H9 (cell line): ENCODE results near the gene ZNF644. TPM values are rescaled to one million over a fixed set of nuclear protein-coding genes. Genes with fewer than 3 reads are reported as not detected.

Source experiments
- DNase-seq: peaks from one replicate; pipeline ENCODE4 v3.0.0-alpha.2; 2017
- H2AFZ ChIP-seq: one replicate; pipeline ENCODE4 v1.6.1; 2013; ENCODE audit warnings: mild to moderate bottlenecking, low read length, control low read depth, moderate library complexity
- H2AK5ac ChIP-seq: 2 replicates; pipeline ENCODE4 v1.6.1; 2013; ENCODE audit warnings: low read length, control low read depth, mixed read lengths; ENCODE audit not compliant: insufficient read length
- H2BK120ac ChIP-seq: one replicate; pipeline ENCODE4 v1.6.1; 2013; ENCODE audit warnings: low read depth, mild to moderate bottlenecking, low read length, control low read depth, inconsistent platforms; ENCODE audit not compliant: poor library complexity, severe bottlenecking
- H2BK12ac ChIP-seq: 2 replicates; pipeline ENCODE4 v1.6.1; 2013; ENCODE audit warnings: low read length, control low read depth, mixed read lengths, low read depth; ENCODE audit not compliant: insufficient read length
- H2BK15ac ChIP-seq: 2 replicates; pipeline ENCODE4 v1.6.1; 2013; ENCODE audit warnings: low read depth, low read length, control low read depth
- H2BK20ac ChIP-seq: one replicate; pipeline ENCODE4 v1.6.1; 2013; ENCODE audit warnings: low read depth, mild to moderate bottlenecking, low read length, control low read depth, inconsistent platforms; ENCODE audit not compliant: poor library complexity, severe bottlenecking
- H2BK5ac ChIP-seq: 2 replicates; pipeline ENCODE4 v1.6.1; 2013; ENCODE audit warnings: low read length, control low read depth, mixed read lengths; ENCODE audit not compliant: insufficient read length
- H3K14ac ChIP-seq: 2 replicates; pipeline ENCODE4 v1.6.1; 2013; ENCODE audit warnings: low read length, control low read depth; ENCODE audit not compliant: insufficient read depth
- H3K18ac ChIP-seq: 2 replicates; pipeline ENCODE4 v1.6.1; 2013; ENCODE audit warnings: low read depth, mild to moderate bottlenecking, mixed read lengths, low read length, control low read depth; ENCODE audit not compliant: insufficient read length
- H3K23ac ChIP-seq: 2 replicates; pipeline ENCODE4 v1.6.1; 2013; ENCODE audit warnings: low read length, control low read depth, mixed read lengths, low read depth; ENCODE audit not compliant: insufficient read length
- H3K23me2 ChIP-seq: 2 replicates; pipeline ENCODE4 v1.6.1; 2013; ENCODE audit warnings: low read depth, mild to moderate bottlenecking, mixed read lengths, low read length, control low read depth; ENCODE audit not compliant: insufficient read length, poor library complexity, severe bottlenecking
- H3K27ac ChIP-seq: 2 replicates; pipeline ENCODE4 v1.5.1; 2013; ENCODE audit warnings: low read length, control low read depth, mixed read lengths, low read depth; ENCODE audit not compliant: insufficient read length
- H3K27me3 ChIP-seq: 2 replicates; pipeline ENCODE4 v1.6.1; 2013; ENCODE audit warnings: low read length, control low read depth, inconsistent platforms; ENCODE audit not compliant: insufficient read depth
- H3K4ac ChIP-seq: 2 replicates; pipeline ENCODE4 v1.6.1; 2013; ENCODE audit warnings: low read depth, mild to moderate bottlenecking, control low read depth, inconsistent platforms, low read length, moderate library complexity
- H3K4me1 ChIP-seq: 2 replicates; pipeline ENCODE4 v1.6.1; 2013; ENCODE audit warnings: low read length, control low read depth, inconsistent platforms; ENCODE audit not compliant: insufficient read depth
- H3K4me2 ChIP-seq: 2 replicates; pipeline ENCODE4 v1.6.1; 2013; ENCODE audit warnings: low read length, control low read depth, mixed read lengths; ENCODE audit not compliant: insufficient read length, insufficient read depth
- H3K56ac ChIP-seq: 2 replicates; pipeline ENCODE4 v1.6.1; 2013; ENCODE audit warnings: low read depth, mild to moderate bottlenecking, mixed read lengths, low read length, control low read depth; ENCODE audit not compliant: insufficient read length
- H3K79me1 ChIP-seq: 2 replicates; pipeline ENCODE4 v1.6.1; 2013; ENCODE audit warnings: low read depth, mild to moderate bottlenecking, moderate library complexity, low read length, control low read depth, inconsistent platforms; ENCODE audit not compliant: insufficient read depth, poor library complexity, severe bottlenecking
- H3K79me2 ChIP-seq: 2 replicates; pipeline ENCODE4 v1.6.1; 2013; ENCODE audit warnings: low read length, control low read depth, inconsistent platforms; ENCODE audit not compliant: insufficient read depth
- H3K9ac ChIP-seq: 2 replicates; pipeline ENCODE4 v1.6.1; 2013; ENCODE audit warnings: low read length, control low read depth, mixed read lengths; ENCODE audit not compliant: insufficient read length; ENCODE audit errors: extremely low read depth
- H3K9me3 ChIP-seq: one replicate; pipeline ENCODE4 v1.6.1; 2013; ENCODE audit warnings: low read depth, low read length, inconsistent platforms; ENCODE audit not compliant: control insufficient read depth
- H3T11ph ChIP-seq: one replicate; pipeline ENCODE4 v1.6.1; 2013; ENCODE audit warnings: mild to moderate bottlenecking, low read length, control low read depth, inconsistent platforms
- H4K20me1 ChIP-seq: one replicate; pipeline ENCODE4 v1.6.1; 2013; ENCODE audit not compliant: control insufficient read depth, insufficient read length, insufficient read depth
- H4K5ac ChIP-seq: 2 replicates; pipeline ENCODE4 v1.6.1; 2013; ENCODE audit warnings: low read depth, mild to moderate bottlenecking, mixed read lengths, low read length, control low read depth; ENCODE audit not compliant: insufficient read length
- H4K8ac ChIP-seq: replicated peaks from 2 replicates; pipeline ENCODE4 v1.6.1; 2013; ENCODE audit warnings: low read length, control low read depth, mixed read lengths, low read depth; ENCODE audit not compliant: insufficient read length
- H4K91ac ChIP-seq: 2 replicates; pipeline ENCODE4 v1.6.1; 2013; ENCODE audit warnings: low read depth, mild to moderate bottlenecking, moderate library complexity, mixed read lengths, low read length, control low read depth; ENCODE audit not compliant: insufficient read length
- H3K27ac Mint-ChIP-seq, 3 experiments: 2 replicates in 2 of 3; 3 replicates in 1 of 3; pipeline ENCODE4 v1.8.0; 2020 to 2021; ENCODE audit warnings: mixed read lengths in 3 of 3, mild to moderate bottlenecking in 1 of 3, moderate library complexity in 1 of 3
- H3K27me3 Mint-ChIP-seq: 2 replicates; pipeline ENCODE4 v1.8.0; 2021; ENCODE audit warnings: low read depth, mild to moderate bottlenecking, moderate library complexity, mixed read lengths
- H3K36me3 Mint-ChIP-seq, 3 experiments: 2 replicates in 2 of 3; 3 replicates in 1 of 3; pipeline ENCODE4 v1.8.0; 2020 to 2021; ENCODE audit warnings: low read depth in 3 of 3, mixed read lengths in 3 of 3; ENCODE audit not compliant: insufficient read depth in 1 of 3
- H3K4me1 Mint-ChIP-seq, 2 experiments: 2 replicates each; pipeline ENCODE4 v1.8.0; 2020; ENCODE audit warnings: mixed read lengths in 2 of 2
- H3K4me3 Mint-ChIP-seq, 2 experiments: 2 replicates in 1 of 2; 3 replicates in 1 of 2; pipeline ENCODE4 v1.8.0; 2020 to 2021; ENCODE audit warnings: mild to moderate bottlenecking in 2 of 2, mixed read lengths in 2 of 2, moderate library complexity in 1 of 2
- H3K9me3 Mint-ChIP-seq, 2 experiments: 2 replicates in 1 of 2; 3 replicates in 1 of 2; pipeline ENCODE4 v1.8.0; 2020; ENCODE audit warnings: mild to moderate bottlenecking in 2 of 2, mixed read lengths in 2 of 2, moderate library complexity in 1 of 2
- WGBS: extraction: QIAGEN DNeasy Blood & Tissue Kit; methylation state at CpG from one replicate; pipeline ENCODE4 v1.1.7; 2013; ENCODE audit warnings: missing lambda C conversion rate, low lambda C conversion rate, mixed read lengths; ENCODE audit not compliant: insufficient read length; ENCODE audit errors: extremely low coverage; 5-methylcytosine and 5-hydroxymethylcytosine counted together
- total RNA-seq: library from RNA; stranded (reverse); gene quantifications from 2 replicates; pipeline ENCODE4 v1.2.1, GENCODE V29; 2021
- TF ChIP-seq, protein P1 (sequence below): fragments of 200-600 bp; sonication (generic); conservative IDR thresholded peaks from 3 replicates; pipeline ENCODE4 v1.8.0; 2021; ENCODE audit warnings: antibody characterized with exemption, mild to moderate bottlenecking

Gene ZNF644
- total RNA-seq, 1 experiment from 2014 or later, result 78.9 TPM

- Mint-ChIP-seq H3K36me3 (peaks cover 13 to 22% (median 20%) of the 10 kb centered on the region in 3 experiments), H3K4me3 (no peak overlapping the region), H3K9me3 (peaks cover 26 to 44% of the 10 kb centered on the region in 2 experiments), H3K27ac (no peak overlapping the region), H3K4me1 (no peaks in the 10 kb centered on the region), H3K27me3 (no peaks in the 10 kb centered on the region; the same call in 1 of the 2 replicates)
- TF ChIP-seq, protein P1, sequence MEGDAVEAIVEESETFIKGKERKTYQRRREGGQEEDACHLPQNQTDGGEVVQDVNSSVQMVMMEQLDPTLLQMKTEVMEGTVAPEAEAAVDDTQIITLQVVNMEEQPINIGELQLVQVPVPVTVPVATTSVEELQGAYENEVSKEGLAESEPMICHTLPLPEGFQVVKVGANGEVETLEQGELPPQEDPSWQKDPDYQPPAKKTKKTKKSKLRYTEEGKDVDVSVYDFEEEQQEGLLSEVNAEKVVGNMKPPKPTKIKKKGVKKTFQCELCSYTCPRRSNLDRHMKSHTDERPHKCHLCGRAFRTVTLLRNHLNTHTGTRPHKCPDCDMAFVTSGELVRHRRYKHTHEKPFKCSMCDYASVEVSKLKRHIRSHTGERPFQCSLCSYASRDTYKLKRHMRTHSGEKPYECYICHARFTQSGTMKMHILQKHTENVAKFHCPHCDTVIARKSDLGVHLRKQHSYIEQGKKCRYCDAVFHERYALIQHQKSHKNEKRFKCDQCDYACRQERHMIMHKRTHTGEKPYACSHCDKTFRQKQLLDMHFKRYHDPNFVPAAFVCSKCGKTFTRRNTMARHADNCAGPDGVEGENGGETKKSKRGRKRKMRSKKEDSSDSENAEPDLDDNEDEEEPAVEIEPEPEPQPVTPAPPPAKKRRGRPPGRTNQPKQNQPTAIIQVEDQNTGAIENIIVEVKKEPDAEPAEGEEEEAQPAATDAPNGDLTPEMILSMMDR, result no peak
- no peak overlapping the region for H4K5ac ChIP-seq
- H3K4me2 ChIP-seq, result no peak overlapping the region
- no peak overlapping the region for H3K9ac ChIP-seq
- no peaks in the 10 kb centered on the region for H3K23me2 ChIP-seq
- H4K20me1 ChIP-seq, result no peaks in the 10 kb centered on the region
- H2BK120ac ChIP-seq, result no peak overlapping the region
- no peak overlapping the region for H3K56ac ChIP-seq
- no peak overlapping the region for H2BK5ac ChIP-seq
- no peaks in the 10 kb centered on the region for H3K4me1 ChIP-seq
- no peak overlapping the region for H2BK12ac ChIP-seq
- H3K4ac ChIP-seq, result no peak overlapping the region
- no peak overlapping the region for H2BK20ac ChIP-seq
- no peak overlapping the region for H3K18ac ChIP-seq
- no peak overlapping the region for H4K8ac ChIP-seq
- DNase-seq, result no peak
- no peak overlapping the region for H2AK5ac ChIP-seq
- H3K27ac ChIP-seq, result no peak overlapping the region
- no peak overlapping the region for H3T11ph ChIP-seq
- no peaks in the 10 kb centered on the region for H3K27me3 ChIP-seq
- H2AFZ ChIP-seq, result no peak overlapping the region
- H3K9me3 ChIP-seq, result peaks cover 6% of the 10 kb centered on the region
- no CpG with 5 or more reads among the region's 3 CpGs for WGBS
- no peak overlapping the region for H2BK15ac ChIP-seq
- no peaks in the 10 kb centered on the region for H3K79me1 ChIP-seq
- no peaks in the 10 kb centered on the region for H3K79me2 ChIP-seq
- no peak overlapping the region for H4K91ac ChIP-seq
- no peak overlapping the region for H3K23ac ChIP-seq
- no peak overlapping the region for H3K14ac ChIP-seq
Observed at GRCh38 chr1:90882221-90882620, 139.6 kb downstream of the ZNF644 start.
